Hematopoietic multipotent progenitor cell treated with erythropoietin and hydrocortisone succinate and interleukin-3 and kit ligand, for 15 days (in vitro differentiated cells): ENCODE results near the gene BMF.

Source experiments
- DNase-seq: peaks from one replicate; pipeline ENCODE4 v3.0.0-alpha.2; 2015; ENCODE audit warnings: low spot score

The BMF gene

DNA sequence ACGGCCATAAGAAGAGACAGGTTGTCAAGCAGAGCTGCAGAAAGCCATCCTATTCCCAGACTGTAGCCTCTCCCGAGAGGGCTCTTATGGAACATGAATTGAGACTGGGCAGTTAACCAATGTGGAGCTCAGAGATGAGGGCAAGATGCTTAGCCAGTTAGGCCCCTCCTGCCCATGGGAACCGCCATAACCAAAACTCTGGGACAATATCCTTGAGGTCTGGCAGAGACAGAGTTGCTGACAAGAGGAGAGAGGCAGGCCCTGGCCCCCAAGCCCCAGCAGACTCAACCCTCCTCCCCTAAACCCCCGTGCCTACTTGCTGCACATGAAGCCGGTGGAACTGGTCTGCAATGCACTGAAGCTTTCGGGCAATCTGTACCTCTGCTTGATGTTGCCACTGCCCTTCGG, 4.8 kb downstream of the BMF start:
- no peak for DNase-seq

DNA sequence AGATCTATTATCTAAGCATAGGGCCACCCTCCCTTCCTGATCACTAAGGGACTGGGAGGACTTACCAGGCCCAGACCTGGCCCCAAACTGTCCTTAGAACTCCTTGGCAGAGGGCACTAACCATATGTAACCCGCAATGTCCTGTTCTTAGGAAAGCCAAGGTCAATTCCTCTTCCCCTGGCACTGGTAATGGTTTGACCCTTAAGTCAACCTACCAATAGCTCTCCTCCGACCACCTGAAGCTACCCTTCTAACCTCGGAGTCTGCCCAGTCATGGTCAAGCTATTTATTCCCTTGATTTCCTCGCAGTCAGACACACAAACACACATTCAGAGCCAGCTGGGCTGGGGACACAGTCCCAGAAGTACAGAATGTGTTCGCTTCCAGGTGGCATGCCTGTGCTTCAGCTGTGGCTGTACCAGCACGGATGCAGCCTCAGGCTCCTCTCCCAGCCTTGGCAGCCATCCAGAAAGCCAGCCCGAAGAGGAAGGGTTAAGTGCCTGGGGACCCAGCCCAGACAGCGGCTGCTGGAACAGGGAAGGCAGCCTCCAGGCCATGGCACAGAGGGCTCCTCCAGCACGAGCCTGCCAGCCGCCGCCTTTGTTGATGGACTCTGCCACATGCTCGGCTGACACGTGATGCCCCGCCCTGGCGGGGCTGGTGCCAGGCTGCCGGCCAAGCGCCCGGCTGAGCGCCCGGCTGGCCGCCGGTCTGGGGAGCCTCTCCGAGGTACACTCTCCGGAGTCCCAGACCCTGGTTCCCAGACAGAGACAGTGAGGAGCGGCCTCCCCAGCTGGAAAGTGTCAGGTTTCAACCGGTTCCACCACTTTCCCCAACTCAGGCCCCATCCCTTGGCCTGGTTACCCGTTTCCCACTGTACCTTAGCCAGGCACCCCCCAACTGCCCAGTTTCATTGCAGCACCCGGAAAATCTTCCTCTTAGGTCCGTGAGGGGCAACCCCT, 5.5 kb downstream of the BMF start:
- no peak for DNase-seq

DNA sequence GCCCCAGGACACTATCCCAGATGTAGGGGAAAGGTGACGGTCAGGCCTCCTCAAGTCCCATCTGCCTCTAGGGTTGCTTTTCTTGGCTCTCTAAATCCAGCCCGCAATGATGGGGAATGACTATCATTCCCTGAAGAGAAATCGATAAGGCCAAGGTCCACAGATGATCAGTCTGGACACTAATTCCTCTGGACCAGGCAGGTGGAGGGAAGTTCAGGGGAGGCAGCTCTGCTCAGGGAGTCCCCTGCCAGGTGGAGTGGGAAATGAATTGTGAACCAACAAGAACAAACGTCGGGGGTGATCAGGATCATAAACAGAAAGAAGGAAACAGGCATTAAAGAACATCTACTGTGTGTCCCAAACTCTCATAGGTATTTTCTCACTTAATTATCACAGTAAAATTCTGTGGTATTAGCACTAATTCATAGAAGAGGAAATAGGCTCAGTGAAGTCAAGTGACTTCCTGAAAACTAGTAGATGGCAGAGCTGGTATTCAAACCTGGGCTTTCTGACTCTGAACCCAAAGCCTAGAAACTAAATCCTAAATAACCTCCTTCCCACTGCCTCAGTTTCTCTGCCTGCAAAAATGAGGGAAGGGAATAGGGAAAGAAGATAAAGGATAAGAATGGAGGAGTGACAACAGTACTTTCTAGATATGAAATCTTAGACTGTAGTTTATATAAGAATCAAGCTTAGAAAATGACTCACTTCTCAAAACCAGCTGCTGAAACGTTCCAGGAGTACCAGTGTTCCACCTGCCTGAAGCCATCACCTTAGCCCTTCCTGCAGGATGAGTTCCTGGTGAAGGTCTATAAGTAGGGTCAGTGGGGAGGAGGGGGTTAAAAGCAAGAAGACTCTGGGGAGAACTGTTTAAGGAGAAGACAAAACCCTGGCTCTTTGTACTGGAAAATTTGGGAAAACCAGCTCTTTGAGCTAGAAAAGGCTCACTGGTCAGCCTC, 7.5 kb downstream of the BMF start:
- DNase-seq: no peak

DNA sequence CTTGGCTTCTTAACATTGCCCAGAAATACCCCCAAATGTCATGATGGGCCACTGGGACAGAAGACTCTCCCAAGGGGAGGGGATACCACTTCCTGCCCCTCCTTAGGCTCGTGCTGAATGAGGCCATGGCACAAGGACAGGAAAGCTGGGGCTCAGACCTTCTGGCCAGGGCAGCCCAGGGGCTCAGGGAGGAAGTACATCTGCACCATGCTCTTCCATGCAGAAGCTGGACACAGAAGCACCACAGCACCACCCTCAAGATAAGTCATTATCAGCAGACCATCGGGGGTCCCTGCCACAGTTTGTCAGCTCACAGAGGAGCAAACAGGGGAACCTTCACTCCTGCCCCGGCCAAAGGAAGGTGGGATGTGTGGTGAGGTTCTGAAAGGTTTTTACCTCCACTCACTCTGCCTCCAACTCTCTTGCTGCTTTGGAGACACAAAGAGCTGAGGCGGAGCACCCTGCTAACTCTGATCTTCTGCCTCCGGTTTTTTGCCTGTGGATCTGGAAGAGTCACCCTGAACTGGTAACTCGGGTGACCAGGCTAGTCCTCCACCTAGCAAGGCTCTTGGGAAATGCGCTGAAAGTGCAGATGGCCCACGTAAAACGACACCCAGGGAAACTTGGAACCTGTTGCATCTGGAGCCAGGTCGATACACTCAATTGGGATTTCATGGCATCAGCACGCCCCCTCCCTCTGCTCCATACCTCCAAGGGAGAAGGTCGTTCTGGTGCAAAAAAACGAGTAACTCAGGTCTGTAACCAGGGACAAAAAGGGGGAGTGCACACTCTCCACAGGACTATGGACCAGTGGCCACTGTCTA, 8.3 kb downstream of the BMF start:
- no peak for DNase-seq

DNA sequence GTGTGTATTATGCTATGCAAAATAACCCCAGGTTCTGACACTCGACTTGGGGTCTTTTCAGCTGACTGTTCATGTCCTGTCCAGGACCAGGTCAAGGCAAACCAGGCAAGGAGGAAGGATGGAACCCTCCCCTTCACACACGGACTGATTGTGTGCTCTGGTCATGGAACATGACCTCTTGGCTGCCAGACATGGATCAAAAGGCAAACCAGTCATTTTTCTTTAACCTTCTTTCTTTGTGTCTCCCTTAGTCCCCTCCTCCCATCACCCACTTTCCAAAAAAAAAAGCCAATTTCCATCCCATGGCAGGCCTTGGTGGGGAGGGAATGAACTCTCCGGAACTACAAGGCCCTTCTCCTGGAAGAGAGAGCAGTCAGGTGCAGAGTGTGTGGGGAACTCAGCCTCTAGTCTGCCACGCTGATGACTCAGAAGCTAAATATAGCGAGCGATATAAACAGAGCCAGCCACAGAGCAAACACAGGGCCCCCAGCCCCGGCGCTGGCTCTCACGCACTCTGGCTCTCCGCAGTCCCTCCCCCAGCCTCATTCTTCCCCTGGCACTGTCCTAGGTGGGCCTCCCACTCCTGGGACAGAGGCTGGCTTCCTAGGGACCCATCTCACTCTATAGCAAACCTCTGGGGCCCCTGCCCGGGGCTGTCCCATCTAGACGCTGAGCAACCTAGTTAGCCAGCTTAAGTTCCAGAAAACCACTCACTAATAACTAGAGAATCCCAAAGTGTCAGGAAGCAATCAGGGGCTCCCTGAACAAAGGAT, 10.0 kb downstream of the BMF start:
- DNase-seq: no peak

DNA sequence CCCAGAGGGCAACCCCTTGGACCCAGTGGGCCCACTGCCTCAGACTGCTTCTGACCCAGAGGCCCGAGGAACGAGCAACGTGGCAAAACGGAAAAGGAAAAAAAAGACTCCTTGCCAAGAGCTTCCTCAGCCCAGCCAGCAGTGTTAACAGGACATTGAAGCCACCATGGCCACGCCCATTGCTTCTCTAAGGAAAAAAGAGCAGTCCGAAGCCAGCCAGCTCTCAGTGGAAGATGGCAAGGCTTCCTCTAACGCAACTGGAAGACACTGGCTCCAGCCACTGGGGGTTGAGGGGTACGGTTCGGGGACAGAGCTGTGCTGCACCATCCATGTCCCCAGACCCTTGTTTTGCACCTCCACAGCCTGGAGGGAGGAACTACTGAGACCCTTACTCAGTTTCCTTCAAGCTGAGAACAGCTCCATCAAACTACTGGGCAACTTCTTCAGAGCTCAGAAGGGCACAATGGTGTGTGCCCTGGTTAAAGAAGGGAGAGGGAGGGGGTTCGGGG, 10.7 kb downstream of the BMF start:
- no peak for DNase-seq

DNA sequence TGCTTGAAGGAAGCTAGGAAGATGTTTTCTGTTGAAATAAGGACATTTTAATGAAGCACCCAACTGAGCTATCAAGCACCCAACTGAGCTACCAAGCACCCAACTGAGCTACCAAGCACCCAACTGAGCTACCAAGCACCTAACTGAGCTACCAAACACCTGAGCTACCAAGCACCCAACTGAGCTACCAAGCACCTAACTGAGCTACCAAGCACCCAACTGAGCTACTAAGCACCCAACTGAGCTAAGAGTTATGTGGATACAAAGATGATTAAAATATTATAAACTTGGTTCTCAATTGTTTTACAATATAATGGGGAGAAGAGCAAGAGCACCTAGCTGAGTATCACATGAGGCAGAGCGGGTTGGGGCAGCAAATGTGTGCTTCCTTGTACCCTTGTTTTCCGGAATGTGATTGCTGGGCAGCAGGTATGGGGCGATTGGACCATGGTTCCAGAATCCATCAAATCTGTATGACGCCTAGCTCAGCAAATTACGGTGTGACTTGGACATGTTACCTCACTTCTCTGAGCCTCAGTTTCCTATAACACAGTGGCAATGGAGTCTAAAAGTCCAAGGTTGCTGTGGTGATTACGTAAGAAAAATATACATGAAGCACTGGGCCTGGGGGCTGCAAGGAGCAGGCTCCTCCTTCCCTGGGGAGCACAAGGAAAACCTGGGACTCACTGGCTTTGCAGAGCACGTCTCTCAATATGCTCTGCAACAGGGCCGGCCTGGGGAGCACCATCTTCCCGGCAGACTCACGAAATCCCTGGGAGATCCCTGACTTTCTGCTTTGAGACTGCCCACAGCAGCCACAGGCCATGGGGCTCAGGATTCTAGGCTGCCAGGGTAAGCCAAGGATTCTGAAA, 11.3 kb downstream of the BMF start:
- no peak for DNase-seq

DNA sequence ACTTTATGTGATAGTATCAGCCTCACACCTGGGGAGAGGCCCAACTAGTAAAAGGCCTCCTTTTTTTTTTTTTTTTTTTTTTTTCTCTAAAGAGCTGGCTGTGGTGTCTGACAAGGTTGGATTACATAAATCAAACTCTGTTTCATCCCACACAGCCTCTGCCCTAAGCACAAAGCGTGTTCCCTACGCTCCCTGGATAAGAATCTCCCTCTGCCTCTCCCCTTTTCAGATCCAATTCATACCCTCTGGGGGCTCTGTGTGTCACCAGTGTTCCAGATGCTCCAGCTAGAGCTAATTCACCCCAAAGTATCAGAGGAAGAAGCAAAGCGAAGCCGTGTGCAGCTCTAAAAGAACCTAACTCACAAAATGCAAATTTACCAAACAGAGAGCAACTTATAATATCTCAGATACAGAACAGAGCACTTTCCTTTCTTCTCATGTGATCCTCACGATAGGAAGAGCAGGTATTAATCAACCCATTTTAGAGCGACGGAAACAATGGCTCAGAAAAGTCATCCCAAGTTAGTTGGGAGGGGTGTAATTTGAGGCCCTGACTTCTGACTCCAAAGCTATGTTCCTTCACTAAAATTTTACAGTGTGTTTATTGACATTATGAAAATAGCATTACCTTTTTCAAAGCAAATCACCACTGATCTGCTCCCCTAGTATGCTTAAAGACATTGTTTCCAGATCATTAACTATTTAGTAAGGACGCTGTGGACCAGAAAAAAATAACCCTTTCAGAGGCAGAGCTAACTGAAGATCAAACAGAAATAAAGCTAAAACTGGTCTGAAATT, 12.4 kb downstream of the BMF start:
- no peak for DNase-seq

DNA sequence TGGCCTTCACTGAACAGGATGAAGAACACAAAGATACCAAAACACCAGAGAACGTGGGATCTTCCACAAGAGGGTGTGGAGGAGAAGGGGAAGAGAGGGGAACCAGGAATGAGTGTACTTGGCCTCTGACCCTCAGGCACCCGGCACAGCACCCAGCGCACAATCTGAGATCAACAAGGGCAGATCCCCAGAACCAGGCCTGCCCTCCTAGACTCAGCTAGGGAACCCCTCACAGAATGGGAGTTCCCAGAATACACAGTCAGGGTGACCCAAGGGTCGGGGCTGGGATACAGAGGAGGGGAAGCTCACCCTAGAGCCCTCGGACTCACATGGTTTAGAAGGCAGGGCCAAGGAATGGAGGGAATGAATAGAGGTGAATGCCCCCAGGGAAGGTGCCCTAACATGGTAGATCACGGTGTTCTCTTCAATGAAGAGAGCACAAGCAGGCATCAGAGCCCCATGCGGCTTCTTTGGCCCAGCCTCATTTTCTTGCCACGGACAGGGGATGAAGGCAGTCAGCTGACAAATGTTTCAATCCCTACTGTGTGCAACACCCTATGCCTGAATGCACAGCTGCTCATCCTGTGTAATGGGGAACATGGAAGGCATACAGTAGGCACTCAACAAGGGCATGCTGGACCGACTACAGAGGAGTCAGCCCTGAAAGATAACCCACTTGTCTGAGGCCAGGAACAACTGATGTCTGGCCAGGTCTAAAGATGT, 13.1 kb downstream of the BMF start:
- DNase-seq: no peak

DNA sequence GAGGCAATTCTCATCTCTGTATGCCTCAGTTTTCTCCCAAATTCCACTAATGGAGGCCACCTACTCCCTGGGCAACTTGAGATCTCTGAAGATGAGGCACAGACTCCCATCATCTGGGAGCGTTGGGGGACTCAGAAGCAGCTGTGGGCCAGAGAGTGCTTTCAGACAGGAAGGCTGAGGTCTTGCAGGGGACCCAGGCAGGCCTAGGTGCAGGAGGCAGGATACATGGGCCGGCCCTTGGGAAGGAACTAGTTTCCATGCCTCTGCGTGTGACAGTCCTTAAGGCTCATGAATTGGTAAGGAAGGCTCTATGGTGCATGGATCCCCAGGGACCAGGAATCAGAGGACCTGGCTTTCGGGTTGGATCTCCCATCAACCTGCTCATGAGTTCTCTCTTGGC, 14.5 kb downstream of the BMF start:
- DNase-seq: no peak

DNA sequence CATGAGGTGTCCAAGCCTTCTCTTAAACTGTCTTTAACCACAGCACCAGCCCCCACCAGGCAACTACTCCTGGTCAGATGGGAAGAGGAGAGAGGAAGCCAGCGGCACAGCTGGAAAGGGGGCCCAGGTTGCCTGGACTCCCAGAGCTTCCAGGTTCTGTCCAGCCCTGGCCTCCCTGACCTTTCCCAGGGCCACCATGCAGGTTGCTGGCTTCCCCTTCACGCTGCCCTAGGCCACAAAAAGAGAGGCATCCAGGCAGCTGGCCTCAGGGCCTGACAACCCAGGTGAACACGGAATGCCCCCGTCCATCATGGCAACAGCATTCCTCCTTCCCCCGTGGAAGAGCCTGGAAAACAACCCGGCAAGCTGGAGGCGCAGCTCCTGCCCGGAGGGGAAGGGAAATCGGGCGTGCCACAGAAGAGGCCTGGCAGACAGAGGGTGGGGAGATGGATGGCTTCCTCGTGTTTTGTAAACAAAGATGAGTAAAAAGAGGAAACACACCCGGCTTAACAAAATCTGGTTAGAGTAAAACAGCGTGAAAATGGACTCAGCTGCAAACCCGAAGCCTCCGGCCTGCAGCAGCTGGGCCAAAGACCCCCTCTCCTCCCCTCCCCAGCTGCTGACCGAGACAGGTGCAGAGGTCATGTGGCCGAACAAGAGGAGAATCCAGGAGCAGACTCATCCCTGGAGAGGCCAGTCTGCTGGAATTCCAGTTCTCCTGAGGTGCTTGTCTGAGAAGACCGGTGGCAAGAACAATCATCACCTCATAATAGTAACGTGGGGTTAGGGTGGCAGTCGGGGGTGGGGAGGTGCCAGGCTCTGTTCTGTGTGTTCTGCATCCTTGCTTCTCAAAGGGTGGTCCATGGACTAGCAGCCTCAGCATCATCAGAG, 15.5 kb downstream of the BMF start:
- DNase-seq: no peak

DNA sequence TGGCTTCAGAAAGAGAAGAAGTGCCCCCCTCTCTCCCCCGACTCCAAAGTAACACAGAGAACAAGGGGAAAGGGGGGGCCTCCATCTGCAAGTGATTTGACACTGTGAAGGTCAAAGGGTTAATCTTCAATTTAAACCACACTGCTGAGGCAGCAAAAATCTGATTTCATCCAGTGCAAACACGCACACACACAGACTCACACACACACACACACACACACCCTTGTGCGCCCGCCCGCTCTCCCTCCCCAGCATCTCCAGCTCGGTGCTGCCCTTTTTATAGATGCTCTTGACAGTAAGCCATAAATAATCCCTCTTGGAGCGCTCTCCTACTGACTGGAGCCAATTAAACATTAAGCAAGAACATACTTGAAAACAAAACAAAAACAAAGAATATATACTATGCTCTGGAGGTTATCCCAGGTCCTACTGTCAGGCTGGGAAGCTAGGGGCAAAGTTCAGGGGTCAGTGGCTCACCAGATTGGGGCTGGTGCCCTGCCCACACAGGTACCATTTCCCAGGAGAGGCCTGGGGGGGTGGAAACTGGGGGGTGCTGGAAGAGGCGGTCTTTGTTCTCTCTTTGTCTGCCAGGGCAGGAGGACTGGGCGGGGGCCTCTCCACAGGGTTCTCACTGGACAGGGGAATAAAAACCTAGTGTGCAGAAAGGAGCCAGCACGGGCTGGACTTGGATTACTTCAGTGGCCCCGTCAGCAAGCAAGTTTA, 16.3 kb downstream of the BMF start:
- no peak for DNase-seq

DNA sequence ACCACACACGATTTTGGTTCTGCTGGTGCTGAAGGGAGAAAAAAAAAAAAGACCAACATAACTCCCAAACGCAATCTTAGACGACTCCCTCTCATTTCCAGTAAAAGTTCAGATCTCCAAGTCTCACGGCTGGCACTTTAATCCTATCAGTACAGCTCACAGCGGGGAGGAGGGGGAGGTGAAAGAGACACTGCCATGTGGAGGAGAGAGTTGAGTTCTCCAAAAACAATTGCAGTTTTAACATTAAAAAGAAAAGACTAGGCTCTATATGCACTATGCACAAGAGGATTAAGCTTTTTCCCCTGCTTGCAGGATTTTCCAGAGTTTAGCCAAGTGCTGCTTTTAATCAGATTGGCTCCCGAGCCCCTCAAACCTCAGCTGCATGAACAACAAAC, 16.8 kb downstream of the BMF start:
- no peak for DNase-seq

DNA sequence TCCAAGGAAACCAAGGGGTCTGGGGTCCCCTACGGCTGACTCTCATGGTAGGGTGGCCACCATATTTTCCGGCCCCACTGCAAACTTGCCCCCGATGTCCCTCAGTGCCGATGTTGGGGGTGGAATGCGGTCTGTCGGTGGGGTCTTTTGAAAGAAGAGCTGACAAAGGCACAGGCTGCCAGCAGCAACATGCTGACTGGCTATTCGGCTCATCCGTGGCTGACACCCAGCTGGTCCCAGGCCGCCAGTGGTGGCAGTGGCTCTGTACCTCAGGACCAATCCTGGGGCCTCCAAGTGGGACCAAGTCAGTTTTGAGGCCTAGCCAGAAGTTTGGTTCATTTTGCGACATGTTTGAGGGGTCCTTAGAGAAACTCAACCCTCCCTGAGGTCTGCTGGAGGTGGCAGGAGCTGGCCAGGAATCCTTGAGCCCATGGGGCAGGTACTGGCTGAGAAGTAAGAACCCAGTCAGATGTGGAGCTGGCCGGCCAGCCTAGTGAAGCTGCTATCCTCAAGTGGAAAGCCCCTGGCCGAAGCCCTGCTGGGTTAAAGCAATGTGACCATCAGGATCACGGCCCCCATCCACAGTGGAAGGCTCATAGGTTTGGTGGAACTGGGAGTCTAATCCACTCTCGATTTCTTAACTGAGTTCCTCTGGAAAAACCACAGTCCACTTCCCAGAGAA, 17.8 kb downstream of the BMF start:
- DNase-seq: no peak

DNA sequence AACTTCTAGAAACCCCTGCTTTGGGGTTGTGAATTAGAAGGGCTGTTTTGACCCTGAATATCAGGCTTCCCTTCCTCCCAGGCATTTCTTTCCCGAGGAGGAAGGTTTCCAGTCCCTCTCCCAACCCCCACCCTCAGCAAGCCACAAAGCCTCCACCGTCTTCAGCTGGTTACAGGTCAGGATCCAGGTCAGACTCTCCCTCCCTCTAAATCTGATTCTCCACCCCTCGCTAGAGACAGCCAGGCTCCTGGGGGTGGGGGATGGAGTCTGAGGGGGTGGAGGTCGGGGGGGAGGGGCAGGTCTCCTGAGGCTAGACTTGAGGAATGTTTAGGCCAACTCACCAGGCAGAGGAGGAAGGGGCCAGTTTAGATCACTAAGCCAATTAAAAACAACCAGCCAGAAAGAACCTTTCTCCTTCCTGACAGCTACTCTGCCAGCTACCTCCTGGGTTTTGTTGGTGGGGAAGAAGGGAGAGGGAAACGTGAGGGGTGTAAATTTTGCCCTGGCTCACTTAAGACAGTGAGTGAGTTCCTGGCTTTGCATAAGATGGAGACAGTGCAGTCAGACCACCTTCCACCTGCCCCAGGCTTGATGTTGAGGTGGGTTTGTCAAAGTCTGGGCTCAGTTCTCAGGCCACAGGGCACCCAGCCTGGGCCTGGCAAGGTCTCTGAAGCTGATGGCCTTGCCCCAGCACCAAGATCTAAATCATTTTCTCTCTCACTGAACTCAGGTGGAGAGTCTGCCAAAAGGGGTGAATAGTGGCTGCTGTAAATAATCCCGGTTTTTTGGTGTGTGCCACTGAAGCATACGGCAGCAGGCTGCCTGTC, 19.5 kb downstream of the BMF start:
- DNase-seq: no peak
